H1 (cell line): Measurements from ENCODE around the gene ADGRB2. TPM values are rescaled to one million over a fixed set of nuclear protein-coding genes. Genes with fewer than 3 reads are reported as not detected.

Source experiments
- ATF2 ChIP-seq: IDR thresholded peaks from 2 replicates; pipeline ENCODE4 v1.6.1; 2012; ENCODE audit warnings: low read length, inconsistent platforms
- CBX8 ChIP-seq: fragments of 300-800, 300-1000 bp; sonication (generic); IDR thresholded peaks from 2 replicates; pipeline ENCODE4 v1.7.1; 2016; ENCODE audit warnings: low read depth, low read length, borderline replicate concordance
- CREB1 ChIP-seq: IDR thresholded peaks from 2 replicates; pipeline ENCODE4 v1.6.1; 2012; ENCODE audit warnings: inconsistent platforms
- PHF8 ChIP-seq: fragments of 200-600 bp; sonication (generic); conservative IDR thresholded peaks from 2 replicates; pipeline ENCODE4 v1.7.1; 2012; ENCODE audit warnings: low read depth, mild to moderate bottlenecking, inconsistent platforms, low read length, moderate library complexity
- TEAD4 ChIP-seq: IDR thresholded peaks from 2 replicates; pipeline ENCODE4 v1.6.1; 2012; ENCODE audit warnings: low read depth, low read length, inconsistent platforms, mixed read lengths
- polyA plus RNA-seq, 7 experiments: library from polyadenylated mRNA; depleted of rRNA in 3 of 7; stranded (reverse) in 5 of 7; unstranded in 2 of 7; fragments of >200 nt in 5 of 7; fragments of 200-250 nt in 2 of 7; gene quantifications; 1 replicate in 5 of 7; 2 replicates in 1 of 7; 4 replicates in 1 of 7; pipeline versions ENCODE4 v1.2.1 to v1.2.3, GENCODE V29; 2011 to 2013; ENCODE audit warnings: missing spikeins in 2 of 7, mixed read lengths in 2 of 7
- total RNA-seq: library from RNA; stranded (reverse); fragmentation: NEBNext Ultra II Directional; extraction: Animal tissue kit (Norgen Biotek cat#: 25700); gene quantifications from 2 replicates; pipeline ENCODE4 v1.2.1, GENCODE V29; 2021

Gene ADGRB2
- total and polyA plus RNA-seq, 2 of the 8 experiments (the other 6 are each of a cell fraction or from before 2014, with no cell fraction given), result 15.6 to 26.2 TPM

GRCh38 chr1:31755197-31755611 lies 8.9 kb downstream of the ADGRB2 start (continued):
- no peak for TF ChIP-seq ATF2
- no peak for TF ChIP-seq CREB1
- TF ChIP-seq PHF8, result no peak
- TF ChIP-seq TEAD4, result no peak
- no peak for TF ChIP-seq CBX8
